ENCODE measurements around the gene KCNIP4. TPM values are rescaled to one million over a fixed set of nuclear protein-coding genes. Genes with fewer than 3 reads are reported as not detected.

KCNIP4 gene
- total and polyA plus RNA-seq, 2 donors (not counting 3 experiments of a cell fraction or from before 2014, with no cell fraction given) = not detected

DNA sequence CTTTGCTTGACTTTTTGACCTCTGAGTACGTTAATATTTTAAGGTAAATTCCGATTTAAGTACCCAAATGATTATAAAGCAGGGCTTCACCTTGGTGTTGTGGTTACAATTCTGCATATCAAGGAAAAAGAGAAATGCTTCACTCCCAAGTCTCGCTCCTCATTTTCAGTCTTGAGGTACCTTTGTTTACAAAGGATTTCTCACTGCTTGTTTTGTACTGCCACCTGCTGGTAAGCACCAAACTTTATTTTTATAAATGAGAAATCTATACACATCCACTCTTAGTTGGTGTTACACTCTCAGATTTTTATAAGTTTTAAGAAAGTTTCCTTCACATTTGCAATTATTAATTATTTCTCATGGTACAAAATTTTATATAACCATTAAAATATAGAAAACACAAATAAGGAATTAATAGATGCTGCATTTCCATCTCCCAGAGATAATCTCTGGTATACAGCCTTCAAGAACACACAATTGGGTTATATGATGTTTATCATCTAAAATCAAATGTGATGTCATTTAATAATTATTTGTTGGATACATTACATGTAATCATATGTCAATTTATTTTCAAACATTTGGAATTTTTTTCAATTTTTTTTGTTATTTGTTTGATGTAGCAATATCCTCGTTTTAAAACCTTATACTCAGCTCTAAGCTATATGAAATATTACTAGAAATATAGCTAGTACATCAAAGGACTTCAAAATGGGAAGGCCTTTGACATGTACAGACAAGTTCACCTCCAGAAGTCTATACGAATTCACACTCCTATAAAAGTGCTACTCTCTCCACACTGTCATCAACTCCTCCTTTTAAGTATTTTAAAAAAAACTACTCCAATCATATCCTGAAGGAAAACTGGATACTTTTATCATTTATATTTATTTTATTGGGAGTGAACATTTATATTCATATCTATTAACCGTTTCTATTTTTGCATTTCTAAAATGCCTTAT lies 179.9 kb downstream of the KCNIP4 start:
- H3K9ac ChIP-seq (replicated peaks; ENCODE audit: extremely low read depth, insufficient read depth, low read length) = peak overlapping the region; percentile 78
- intact Hi-C loops (cut with micrococcal nuclease) = loop anchor here (1.0 to 5.0 kb wide), 12 partner anchors 34 to 1350 kb away; partner anchors contain the start of gene PACRGL

More for the DNA sequence above, 179.9 kb downstream of the KCNIP4 start:
- TF ChIP-seq EZH2 (IDR thresholded peaks at IDR 0.05; ENCODE audit: borderline replicate concordance, low read depth, low read length, severe bottlenecking) (no peak), POLR2AphosphoS5 (IDR thresholded peaks at IDR 0.05; ENCODE audit: insufficient read depth, low read depth, low read length) (no peak), GATA2 (IDR thresholded peaks at IDR 0.05; ENCODE audit: insufficient read depth, insufficient read length, low read depth, low read length) (no peak), POLR2A (IDR thresholded peaks at IDR 0.05; ENCODE audit: low read depth, low read length) (no peak), JUN (IDR thresholded peaks at IDR 0.05; ENCODE audit: borderline replicate concordance, insufficient read depth, insufficient read length, low read depth) (no peak), FOS (IDR thresholded peaks at IDR 0.05; ENCODE audit: borderline replicate concordance, insufficient read depth, low read length) (no peak)
- TF ChIP-seq, protein P1, sequence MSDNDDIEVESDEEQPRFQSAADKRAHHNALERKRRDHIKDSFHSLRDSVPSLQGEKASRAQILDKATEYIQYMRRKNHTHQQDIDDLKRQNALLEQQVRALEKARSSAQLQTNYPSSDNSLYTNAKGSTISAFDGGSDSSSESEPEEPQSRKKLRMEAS (IDR thresholded peaks at IDR 0.05; ENCODE audit: insufficient read depth, insufficient read length) = no peak
- TF ChIP-seq, protein P2, sequence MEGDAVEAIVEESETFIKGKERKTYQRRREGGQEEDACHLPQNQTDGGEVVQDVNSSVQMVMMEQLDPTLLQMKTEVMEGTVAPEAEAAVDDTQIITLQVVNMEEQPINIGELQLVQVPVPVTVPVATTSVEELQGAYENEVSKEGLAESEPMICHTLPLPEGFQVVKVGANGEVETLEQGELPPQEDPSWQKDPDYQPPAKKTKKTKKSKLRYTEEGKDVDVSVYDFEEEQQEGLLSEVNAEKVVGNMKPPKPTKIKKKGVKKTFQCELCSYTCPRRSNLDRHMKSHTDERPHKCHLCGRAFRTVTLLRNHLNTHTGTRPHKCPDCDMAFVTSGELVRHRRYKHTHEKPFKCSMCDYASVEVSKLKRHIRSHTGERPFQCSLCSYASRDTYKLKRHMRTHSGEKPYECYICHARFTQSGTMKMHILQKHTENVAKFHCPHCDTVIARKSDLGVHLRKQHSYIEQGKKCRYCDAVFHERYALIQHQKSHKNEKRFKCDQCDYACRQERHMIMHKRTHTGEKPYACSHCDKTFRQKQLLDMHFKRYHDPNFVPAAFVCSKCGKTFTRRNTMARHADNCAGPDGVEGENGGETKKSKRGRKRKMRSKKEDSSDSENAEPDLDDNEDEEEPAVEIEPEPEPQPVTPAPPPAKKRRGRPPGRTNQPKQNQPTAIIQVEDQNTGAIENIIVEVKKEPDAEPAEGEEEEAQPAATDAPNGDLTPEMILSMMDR (IDR thresholded peaks at IDR 0.05; ENCODE audit: extremely low read depth in 1 of 2, insufficient read depth in 1 of 2, low read depth in 1 of 2, low read length in 2 of 2) = peak; percentile 42 to 56
- Histone ChIP-seq H2AFZ (ENCODE audit: low read depth, low read length) (no peak overlapping the region), H3K4me2 (ENCODE audit: insufficient read depth, low read length) (peak overlapping the region; percentile 76), H3K27me3 (ENCODE audit: control insufficient read depth in 2 of 2, insufficient read depth in 2 of 2, low read length in 2 of 2) (peaks cover 30 to 47% of the 10 kb centered on the region in 2 experiments), H3K9me3 (replicated peaks; ENCODE audit: control insufficient read depth, insufficient read depth, low read length) (no peaks in the 10 kb centered on the region), H3K4me1 (ENCODE audit: control insufficient read depth, extremely low read depth, insufficient read depth, low read length) (peaks cover 12% of the 10 kb centered on the region), H3K27ac (ENCODE audit: insufficient read depth, low read depth, low read length) (peak overlapping the region; percentile 79), H4K20me1 (replicated peaks; ENCODE audit: control insufficient read depth, extremely low read depth, insufficient read depth, low read length) (no peaks in the 10 kb centered on the region), H3K79me2 (ENCODE audit: control insufficient read depth, insufficient read depth, low read length) (no peaks in the 10 kb centered on the region), H3K36me3 (ENCODE audit: control insufficient read depth in 2 of 2, extremely low read depth in 1 of 2, insufficient read depth in 2 of 2, low read length in 2 of 2) (no peaks in the 10 kb centered on the region), H3K4me3 (replicated peaks in 1 of 3; ENCODE audit: insufficient read depth in 1 of 3, low read depth in 1 of 3, low read length in 3 of 3) (peak overlapping the region in 1 of 3 experiments; percentile 5), H3K9me1 (replicated peaks; ENCODE audit: control insufficient read depth, extremely low read depth, insufficient read depth, low read length) (no peaks in the 10 kb centered on the region)
- DNase-seq (ENCODE audit: low read depth, low spot score) = peak; percentile 74
- ChIA-PET POLR2A (no interaction called here), CTCF (interaction anchor here (0.7 to 7.7 kb wide), 10 partner anchors 11 to 996 kb away, joined by 3 to 403 read pairs (median 4); no protein-coding TSS in a partner anchor)
- dilution Hi-C loops (cut with MboI; ENCODE audit: extremely low pct_ligation_motif_present, low sequenced_read_pairs) = loop anchor here (25.0 kb wide), 1 partner anchor 231 kb away; no protein-coding TSS in a partner anchor
- no peak for FAIRE-seq
- BruUV-seq (replicated peaks) = TSS peak; percentile 52

Data from endothelial cell of umbilical vein (primary cell).